HG03097 (cell line): Measurements from ENCODE around the gene TFPI.
"Not testable (repeated sequence)": the region's sequence is repeated elsewhere in the genome, so short reads cannot be mapped to it uniquely, and the experiment has no call there.

Experiments
- ATAC-seq: cut with Tn5 transposase; IDR thresholded peaks from one replicate; pipeline ENCODE4 v1.9.1; 2021; ENCODE audit not compliant: unreplicated experiment, low FRiP score

The TFPI gene

GRCh38 chr2:187554704-187555082 is 458 bp upstream of the TFPI start:
- ATAC-seq, result no peak

GRCh38 chr2:187552828-187553681 is 1.2 kb downstream of the TFPI start:
- ATAC-seq, result no peak

GRCh38 chr2:187552381-187552780 is 1.9 kb downstream of the TFPI start:
- ATAC-seq, result no peak

- no peak for ATAC-seq
Measured at GRCh38 chr2:187550857-187551256, 3.4 kb downstream of the TFPI start.

GRCh38 chr2:187549951-187550555 is 4.2 kb downstream of the TFPI start:
- ATAC-seq, result no peak

GRCh38 chr2:187549193-187549592 is 5.0 kb downstream of the TFPI start:
- ATAC-seq, result no peak

- ATAC-seq, result no peak
Measured at GRCh38 chr2:187548656-187549055, 5.6 kb downstream of the TFPI start.

GRCh38 chr2:187547353-187547979 is 6.8 kb downstream of the TFPI start:
- no peak for ATAC-seq

GRCh38 chr2:187546762-187547333 is 7.4 kb downstream of the TFPI start:
- ATAC-seq, result no peak

- no peak for ATAC-seq
Measured at GRCh38 chr2:187545238-187545751, 8.9 kb downstream of the TFPI start.

- ATAC-seq, result no peak
Measured at GRCh38 chr2:187544371-187545080, 9.7 kb downstream of the TFPI start.

- no peak for ATAC-seq
Measured at GRCh38 chr2:187543488-187543887, 10.7 kb downstream of the TFPI start.

- no peak for ATAC-seq
Measured at GRCh38 chr2:187542123-187542522, 12.1 kb downstream of the TFPI start.

GRCh38 chr2:187541086-187542085 is 12.8 kb downstream of the TFPI start:
- no peak for ATAC-seq

GRCh38 chr2:187538222-187538621 is 16.0 kb downstream of the TFPI start:
- not testable (repeated sequence) for ATAC-seq

- ATAC-seq, result not testable (repeated sequence)
Measured at GRCh38 chr2:187535381-187535780, 18.9 kb downstream of the TFPI start.

- ATAC-seq, result no peak
Measured at GRCh38 chr2:187532333-187533120, 21.7 kb downstream of the TFPI start.

- no peak for ATAC-seq
Measured at GRCh38 chr2:187529977-187530721, 24.1 kb downstream of the TFPI start.
